ENCODE data around the gene HTR1D. TPM values are rescaled to one million over a fixed set of nuclear protein-coding genes. Genes with fewer than 3 reads are reported as not detected.
"Not testable (repeated sequence)": the region's sequence is repeated elsewhere in the genome, so short reads cannot be mapped to it uniquely, and the experiment has no call there.

Gene HTR1D
- total and polyA plus RNA-seq, 4 donors, result 0.05 to 1.3 TPM; not detected in 2

- H3K4me1 ChIP-seq (ENCODE audit: control insufficient read depth in 1 of 2, insufficient read depth in 2 of 2, low read length in 2 of 2), result no peaks in the 10 kb centered on the region
- H3K27ac ChIP-seq (ENCODE audit: low read depth in 1 of 2, low read length in 2 of 2), result no peak overlapping the region
- ATAC-seq (ENCODE audit: low FRiP score) (no peak), DNase-seq (no peak)
- H3K36me3 ChIP-seq (ENCODE audit: control insufficient read depth in 1 of 2, insufficient read depth in 2 of 2, low read length in 1 of 2), result no peaks in the 10 kb centered on the region
- intact Hi-C loops (cut with DNase I), result no loop called here
- no peaks in the 10 kb centered on the region for H3K27me3 ChIP-seq (ENCODE audit: control insufficient read depth in 1 of 2, insufficient read depth in 2 of 2, low read length in 1 of 2)
- WGBS, 2 donors, result 97 to 98% methylated on average over 7 of the region's 7 CpGs
- no peaks in the 10 kb centered on the region for H3K9me3 ChIP-seq (ENCODE audit: control insufficient read depth, low read length)
- H3K4me3 ChIP-seq (ENCODE audit: low read length in 2 of 2), result no peak overlapping the region
Observed at GRCh38 chr1:23244256-23244761, 27.0 kb upstream of the HTR1D start.

DNA sequence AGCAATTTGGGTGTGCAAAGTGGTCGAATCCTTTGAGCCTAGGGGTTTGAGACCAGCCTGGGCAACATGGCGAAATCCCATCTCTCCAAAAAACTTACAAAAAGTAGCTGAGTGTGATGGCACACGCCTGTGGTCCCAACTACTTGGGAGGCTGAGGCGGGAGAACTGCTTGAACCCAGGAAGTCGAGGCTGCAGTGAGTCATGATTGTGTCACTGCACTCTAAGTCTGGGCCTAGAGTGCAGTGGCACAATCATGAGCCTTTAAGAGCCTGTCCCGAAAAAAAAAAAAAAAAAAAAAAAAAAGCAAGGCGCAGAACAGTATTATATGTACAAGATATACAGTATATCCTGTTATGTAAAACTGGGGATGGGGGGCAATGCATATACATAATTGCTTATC, 25.1 kb upstream of the HTR1D start:
- DNase-seq, result no peak
- WGBS, 2 donors, result 89 to 96% methylated on average over 7 of the region's 7 CpGs
- Histone ChIP-seq H3K4me1 (ENCODE audit: control insufficient read depth in 1 of 2, insufficient read depth in 2 of 2, low read length in 2 of 2) (no peaks in the 10 kb centered on the region), H3K36me3 (ENCODE audit: control insufficient read depth in 1 of 2, insufficient read depth in 2 of 2, low read length in 1 of 2) (no peaks in the 10 kb centered on the region), H3K27me3 (ENCODE audit: control insufficient read depth in 1 of 2, insufficient read depth in 2 of 2, low read length in 1 of 2) (no peaks in the 10 kb centered on the region), H3K27ac (ENCODE audit: low read depth in 1 of 2, low read length in 2 of 2) (no peak overlapping the region), H3K9me3 (ENCODE audit: control insufficient read depth, low read length) (no peaks in the 10 kb centered on the region), H3K4me3 (ENCODE audit: low read length in 2 of 2) (no peak overlapping the region)
- intact Hi-C loops (cut with DNase I), result no loop called here
- ATAC-seq (ENCODE audit: low FRiP score), result no peak

DNA sequence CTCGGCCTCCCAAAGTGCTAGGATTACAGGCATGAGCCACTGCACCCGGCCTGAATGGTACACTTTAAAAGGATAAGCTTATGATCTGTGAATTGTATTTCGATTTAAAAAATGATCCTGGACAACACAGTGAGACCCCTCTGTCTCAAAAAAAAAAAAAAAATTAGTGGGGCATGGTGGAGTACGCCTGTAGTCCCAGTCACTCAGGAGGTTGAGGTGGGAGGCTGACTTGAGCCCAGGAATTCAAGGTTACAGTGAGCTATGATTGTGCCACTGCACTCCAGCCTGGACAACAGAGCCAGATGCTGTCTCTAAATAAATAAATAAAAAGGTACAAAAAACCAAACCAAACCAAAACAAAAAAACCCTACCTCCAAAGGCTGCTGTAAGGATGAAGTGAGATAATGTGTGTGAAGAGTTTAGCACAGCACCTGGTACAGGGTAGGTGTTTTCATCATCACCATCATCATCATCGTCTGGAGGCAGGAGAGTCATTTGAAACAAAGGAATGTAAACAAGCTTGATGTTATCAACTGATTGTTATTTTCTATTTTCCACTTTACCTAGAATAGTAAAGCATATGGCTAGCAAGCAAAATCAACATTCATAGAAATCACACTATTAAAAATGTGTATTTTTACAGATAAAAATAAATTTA, 22.5 kb upstream of the HTR1D start:
- ATAC-seq (ENCODE audit: low FRiP score), result no peak

DNA sequence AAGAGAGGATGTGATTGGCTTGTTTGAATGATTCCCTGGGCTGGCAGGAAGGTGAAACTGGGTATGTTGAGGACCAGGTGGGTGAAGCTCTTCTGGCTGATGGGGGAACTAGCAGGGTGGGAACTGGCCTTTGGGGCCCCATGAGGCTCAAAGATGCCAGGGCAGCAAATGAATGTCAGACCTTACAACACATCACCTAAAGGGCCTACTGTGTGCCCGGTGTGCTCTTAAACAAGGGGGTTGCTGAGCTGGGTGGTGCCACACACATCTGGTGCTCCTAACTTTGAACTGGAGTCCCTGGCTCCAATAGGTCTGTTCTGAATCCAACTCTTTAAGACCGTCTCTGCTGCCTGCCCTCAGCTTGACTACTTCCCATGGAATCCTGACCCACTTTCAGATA, 21.3 kb upstream of the HTR1D start:
- H3K4me1 ChIP-seq (ENCODE audit: control insufficient read depth in 1 of 2, insufficient read depth in 2 of 2, low read length in 2 of 2), result no peaks in the 10 kb centered on the region
- 92 to 94% methylated on average over 2 of the region's 2 CpGs for WGBS, 2 donors
- H3K27ac ChIP-seq (ENCODE audit: low read depth in 1 of 2, low read length in 2 of 2), result no peak overlapping the region
- H3K36me3 ChIP-seq (ENCODE audit: control insufficient read depth in 1 of 2, insufficient read depth in 2 of 2, low read length in 1 of 2), result no peaks in the 10 kb centered on the region
- H3K9me3 ChIP-seq (ENCODE audit: control insufficient read depth, low read length), result no peaks in the 10 kb centered on the region
- intact Hi-C loops (cut with DNase I), result no loop called here
- ATAC-seq (ENCODE audit: low FRiP score), result no peak
- no peaks in the 10 kb centered on the region for H3K27me3 ChIP-seq (ENCODE audit: control insufficient read depth in 1 of 2, insufficient read depth in 2 of 2, low read length in 1 of 2)
- DNase-seq, result no peak
- H3K4me3 ChIP-seq (ENCODE audit: low read length in 2 of 2), result no peak overlapping the region

More for the DNA sequence above, 22.5 kb upstream of the HTR1D start:
- no peaks in the 10 kb centered on the region for H3K9me3 ChIP-seq (ENCODE audit: control insufficient read depth, low read length)
- intact Hi-C loops (cut with DNase I), result no loop called here
- H3K36me3 ChIP-seq (ENCODE audit: control insufficient read depth in 1 of 2, insufficient read depth in 2 of 2, low read length in 1 of 2), result no peaks in the 10 kb centered on the region
- WGBS, 2 donors, result 84 to 88% methylated on average over 5 of the region's 5 CpGs
- H3K27ac ChIP-seq (ENCODE audit: low read depth in 1 of 2, low read length in 2 of 2), result no peak overlapping the region
- H3K4me1 ChIP-seq (ENCODE audit: control insufficient read depth in 1 of 2, insufficient read depth in 2 of 2, low read length in 2 of 2), result no peaks in the 10 kb centered on the region
- no peak overlapping the region for H3K4me3 ChIP-seq (ENCODE audit: low read length in 2 of 2)
- no peaks in the 10 kb centered on the region for H3K27me3 ChIP-seq (ENCODE audit: control insufficient read depth in 1 of 2, insufficient read depth in 2 of 2, low read length in 1 of 2)
- no peak for DNase-seq

- intact Hi-C loops (cut with DNase I), result no loop called here
- Histone ChIP-seq H3K4me3 (ENCODE audit: low read length in 2 of 2) (no peak overlapping the region), H3K4me1 (ENCODE audit: control insufficient read depth in 1 of 2, insufficient read depth in 2 of 2, low read length in 2 of 2) (no peaks in the 10 kb centered on the region), H3K9me3 (ENCODE audit: control insufficient read depth, low read length) (no peaks in the 10 kb centered on the region), H3K36me3 (ENCODE audit: control insufficient read depth in 1 of 2, insufficient read depth in 2 of 2, low read length in 1 of 2) (no peaks in the 10 kb centered on the region), H3K27me3 (ENCODE audit: control insufficient read depth in 1 of 2, insufficient read depth in 2 of 2, low read length in 1 of 2) (no peaks in the 10 kb centered on the region), H3K27ac (ENCODE audit: low read depth in 1 of 2, low read length in 2 of 2) (no peak overlapping the region)
- ATAC-seq (ENCODE audit: low FRiP score) (no peak), DNase-seq (no peak)
- 40 to 53% methylated on average over 2 of the region's 2 CpGs for WGBS, 2 donors
Observed at GRCh38 chr1:23237508-23237907, 20.2 kb upstream of the HTR1D start.

DNA sequence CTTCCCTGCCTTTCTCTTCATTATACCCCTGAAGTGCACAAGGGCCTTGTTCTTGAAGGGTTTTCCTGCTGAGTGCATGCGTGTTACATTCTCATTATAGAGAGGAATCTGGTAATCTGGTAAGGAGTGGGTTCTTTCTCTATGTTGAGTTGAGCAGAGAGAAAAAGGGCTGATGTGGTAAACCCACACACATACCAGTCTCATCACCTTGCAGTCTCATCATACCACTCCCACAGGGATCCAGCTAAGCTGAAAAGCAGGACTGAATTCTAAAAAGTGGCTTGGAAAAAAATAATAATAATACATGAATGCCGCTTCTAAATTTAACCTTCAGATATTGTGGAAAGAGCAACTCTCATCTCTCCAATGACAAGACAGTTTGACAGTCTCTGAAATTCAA, 10.5 kb upstream of the HTR1D start:
- no peak for DNase-seq
- WGBS, 2 donors, result 81 to 84% methylated on average over 2 of the region's 2 CpGs
- Histone ChIP-seq H3K27me3 (ENCODE audit: control insufficient read depth in 1 of 2, insufficient read depth in 2 of 2, low read length in 1 of 2) (no peaks in the 10 kb centered on the region), H3K36me3 (ENCODE audit: control insufficient read depth in 1 of 2, insufficient read depth in 2 of 2, low read length in 1 of 2) (no peaks in the 10 kb centered on the region), H3K9me3 (ENCODE audit: control insufficient read depth, low read length) (no peaks in the 10 kb centered on the region), H3K4me1 (ENCODE audit: control insufficient read depth in 1 of 2, insufficient read depth in 2 of 2, low read length in 2 of 2) (no peaks in the 10 kb centered on the region), H3K27ac (ENCODE audit: low read depth in 1 of 2, low read length in 2 of 2) (no peak overlapping the region), H3K4me3 (ENCODE audit: low read length in 2 of 2) (no peak overlapping the region)
- no peak for ATAC-seq (ENCODE audit: low FRiP score)
- intact Hi-C loops (cut with DNase I), result no loop called here

- Histone ChIP-seq H3K27me3 (ENCODE audit: control insufficient read depth in 1 of 2, insufficient read depth in 2 of 2, low read length in 1 of 2) (no peaks in the 10 kb centered on the region), H3K36me3 (ENCODE audit: control insufficient read depth in 1 of 2, insufficient read depth in 2 of 2, low read length in 1 of 2) (no peaks in the 10 kb centered on the region), H3K4me3 (ENCODE audit: low read length in 2 of 2) (no peak overlapping the region), H3K4me1 (ENCODE audit: control insufficient read depth in 1 of 2, insufficient read depth in 2 of 2, low read length in 2 of 2) (no peaks in the 10 kb centered on the region), H3K9me3 (ENCODE audit: control insufficient read depth, low read length) (no peaks in the 10 kb centered on the region), H3K27ac (ENCODE audit: low read depth in 1 of 2, low read length in 2 of 2) (no peak overlapping the region)
- 30 to 31% methylated on average over 17 of the region's 17 CpGs for WGBS, 2 donors
- ATAC-seq (ENCODE audit: low FRiP score) (no peak), DNase-seq (no peak)
- intact Hi-C loops (cut with DNase I), result no loop called here
Observed at GRCh38 chr1:23224739-23225648, 7.7 kb upstream of the HTR1D start.

DNA sequence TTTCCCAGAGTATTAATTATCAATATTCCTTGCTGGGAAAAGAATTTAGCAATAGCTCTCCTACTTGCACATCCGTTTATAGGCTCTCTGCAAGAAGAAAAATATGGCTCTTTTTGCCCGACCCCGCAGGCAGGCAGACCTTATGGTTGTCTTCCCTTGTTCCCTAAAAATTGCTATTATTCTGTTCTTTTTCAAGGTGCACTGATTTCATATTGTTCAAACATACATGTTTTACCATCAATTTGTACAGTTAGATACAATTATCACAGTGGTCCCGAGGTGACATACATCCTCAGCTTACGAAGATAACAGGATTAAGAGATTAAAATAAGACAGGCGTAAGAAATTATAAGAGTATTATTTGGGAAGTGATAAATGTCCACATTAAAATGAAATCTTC, 6.7 kb upstream of the HTR1D start:
- ATAC-seq (ENCODE audit: low FRiP score); H3K4me3 ChIP-seq (ENCODE audit: low read length in 2 of 2); H3K9me3 ChIP-seq (ENCODE audit: control insufficient read depth, low read length); DNase-seq; H3K27ac ChIP-seq (ENCODE audit: low read depth in 1 of 2, low read length in 2 of 2); intact Hi-C loops (cut with DNase I); H3K36me3 ChIP-seq (ENCODE audit: control insufficient read depth in 1 of 2, insufficient read depth in 2 of 2, low read length in 1 of 2); H3K4me1 ChIP-seq (ENCODE audit: control insufficient read depth in 1 of 2, insufficient read depth in 2 of 2, low read length in 2 of 2); H3K27me3 ChIP-seq (ENCODE audit: control insufficient read depth in 1 of 2, insufficient read depth in 2 of 2, low read length in 1 of 2): not testable (repeated sequence)
- WGBS, 2 donors, result 75 to 88% methylated on average over 6 of the region's 6 CpGs

All from aorta (tissue), 5 donors.